Adrenal gland (tissue), 5 donors: ENCODE measurements around the gene TMEM236.

ENCODE experiments used
- POLR2A ChIP-seq, 2 donors: fragments of 450-650 bp; IDR thresholded peaks; one replicate each; pipeline ENCODE4 v1.6.1; 2017; ENCODE audit warnings: antibody characterized with exemption in 2 of 2, mild to moderate bottlenecking in 2 of 2, moderate library complexity in 1 of 2
- TF ChIP-seq, protein P1 (sequence below), 6 experiments: fragments of 450-650 bp in 4 of 6; fragments of 200-600 bp in 2 of 6; sonication (generic) in 1 of 6; IDR thresholded peaks; 1 replicate in 5 of 6; 2 replicates in 1 of 6; pipeline versions ENCODE4 v1.5.1 to v1.8.0; 2016 to 2021; ENCODE audit warnings: antibody characterized with exemption in 6 of 6, mild to moderate bottlenecking in 2 of 6, moderate library complexity in 1 of 6
- donor health status: DM: no; HTN: no; CAD: no.

DNA sequence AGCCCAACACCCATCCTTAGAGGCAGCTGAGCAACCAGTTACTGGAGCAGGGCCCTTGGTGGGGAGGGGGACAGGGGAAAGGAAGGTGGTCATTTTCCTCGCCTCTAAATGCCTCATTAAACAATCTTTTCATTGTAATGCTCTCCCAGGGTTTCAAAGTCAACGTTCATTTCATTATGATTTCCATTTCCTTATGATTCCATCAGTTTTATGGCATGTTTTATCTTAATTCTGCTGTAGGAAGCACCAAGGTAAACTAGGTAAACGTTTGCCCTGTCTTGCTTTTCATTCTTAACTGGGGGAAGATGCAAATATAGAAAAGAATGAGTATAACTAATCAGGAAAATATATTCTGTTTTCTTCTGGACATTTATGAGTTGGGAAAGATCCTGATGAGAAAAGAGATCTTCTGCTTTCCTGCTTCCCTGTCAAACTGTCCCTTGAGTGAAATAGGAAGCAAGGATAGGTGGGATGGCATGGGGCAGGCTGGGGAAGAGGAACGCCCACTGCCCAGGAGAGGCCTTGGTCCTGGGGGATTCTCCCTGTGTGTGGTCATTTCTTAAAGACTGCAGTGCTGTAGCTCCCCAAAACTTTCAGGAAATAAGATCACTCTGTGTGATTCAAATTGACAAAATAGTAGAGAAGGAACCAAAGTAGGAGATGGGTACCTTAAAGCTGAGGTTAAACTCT, 20.5 kb upstream of the TMEM236 start:
- no peak for TF ChIP-seq POLR2A (IDR thresholded peaks at IDR 0.05)
- TF ChIP-seq, protein P1, sequence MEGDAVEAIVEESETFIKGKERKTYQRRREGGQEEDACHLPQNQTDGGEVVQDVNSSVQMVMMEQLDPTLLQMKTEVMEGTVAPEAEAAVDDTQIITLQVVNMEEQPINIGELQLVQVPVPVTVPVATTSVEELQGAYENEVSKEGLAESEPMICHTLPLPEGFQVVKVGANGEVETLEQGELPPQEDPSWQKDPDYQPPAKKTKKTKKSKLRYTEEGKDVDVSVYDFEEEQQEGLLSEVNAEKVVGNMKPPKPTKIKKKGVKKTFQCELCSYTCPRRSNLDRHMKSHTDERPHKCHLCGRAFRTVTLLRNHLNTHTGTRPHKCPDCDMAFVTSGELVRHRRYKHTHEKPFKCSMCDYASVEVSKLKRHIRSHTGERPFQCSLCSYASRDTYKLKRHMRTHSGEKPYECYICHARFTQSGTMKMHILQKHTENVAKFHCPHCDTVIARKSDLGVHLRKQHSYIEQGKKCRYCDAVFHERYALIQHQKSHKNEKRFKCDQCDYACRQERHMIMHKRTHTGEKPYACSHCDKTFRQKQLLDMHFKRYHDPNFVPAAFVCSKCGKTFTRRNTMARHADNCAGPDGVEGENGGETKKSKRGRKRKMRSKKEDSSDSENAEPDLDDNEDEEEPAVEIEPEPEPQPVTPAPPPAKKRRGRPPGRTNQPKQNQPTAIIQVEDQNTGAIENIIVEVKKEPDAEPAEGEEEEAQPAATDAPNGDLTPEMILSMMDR (IDR thresholded peaks at IDR 0.05) = no peak
